ENCODE data around the gene NINJ2.
A peak's percentile ranks its signal among the peaks of the same experiment; 100 is the strongest.

GRCh38 chr12:643475-644302 lies 19.6 kb downstream of the NINJ2 start:
- no peak for TF ChIP-seq CTCF (IDR thresholded peaks at IDR 0.05; ENCODE audit: low read depth, low read length)
- TF ChIP-seq POLR2A (IDR thresholded peaks at IDR 0.05; ENCODE audit: extremely low read depth, insufficient read length): peak; percentile 7
- no peak for TF ChIP-seq MAX (IDR thresholded peaks at IDR 0.05; ENCODE audit: low read depth, low read length)
- peak; percentile 67; the same call in 1 of the 2 replicates for TF ChIP-seq MYC (IDR thresholded peaks at IDR 0.05; ENCODE audit: low read depth, low read length)
